GM18517 (cell line): ENCODE results near the gene ZDHHC11.
"Not testable (repeated sequence)": the region's sequence is repeated elsewhere in the genome, so short reads cannot be mapped to it uniquely, and the experiment has no call there.

Experiments used
- ATAC-seq: cut with Tn5 transposase; IDR thresholded peaks from one replicate; pipeline ENCODE4 v1.9.1; 2021; ENCODE audit warnings: mild to moderate bottlenecking, moderate library complexity; ENCODE audit not compliant: unreplicated experiment

ZDHHC11 gene

GRCh38 chr5:816176-816575, 34.6 kb downstream of the ZDHHC11 start:
- no peak for ATAC-seq

- ATAC-seq, result no peak
Observed at GRCh38 chr5:815449-815848, 35.3 kb downstream of the ZDHHC11 start.

- not testable (repeated sequence) for ATAC-seq
Observed at GRCh38 chr5:813575-813974, 37.2 kb downstream of the ZDHHC11 start.

- not testable (repeated sequence) for ATAC-seq
Observed at GRCh38 chr5:811384-811783, 39.4 kb downstream of the ZDHHC11 start.

DNA sequence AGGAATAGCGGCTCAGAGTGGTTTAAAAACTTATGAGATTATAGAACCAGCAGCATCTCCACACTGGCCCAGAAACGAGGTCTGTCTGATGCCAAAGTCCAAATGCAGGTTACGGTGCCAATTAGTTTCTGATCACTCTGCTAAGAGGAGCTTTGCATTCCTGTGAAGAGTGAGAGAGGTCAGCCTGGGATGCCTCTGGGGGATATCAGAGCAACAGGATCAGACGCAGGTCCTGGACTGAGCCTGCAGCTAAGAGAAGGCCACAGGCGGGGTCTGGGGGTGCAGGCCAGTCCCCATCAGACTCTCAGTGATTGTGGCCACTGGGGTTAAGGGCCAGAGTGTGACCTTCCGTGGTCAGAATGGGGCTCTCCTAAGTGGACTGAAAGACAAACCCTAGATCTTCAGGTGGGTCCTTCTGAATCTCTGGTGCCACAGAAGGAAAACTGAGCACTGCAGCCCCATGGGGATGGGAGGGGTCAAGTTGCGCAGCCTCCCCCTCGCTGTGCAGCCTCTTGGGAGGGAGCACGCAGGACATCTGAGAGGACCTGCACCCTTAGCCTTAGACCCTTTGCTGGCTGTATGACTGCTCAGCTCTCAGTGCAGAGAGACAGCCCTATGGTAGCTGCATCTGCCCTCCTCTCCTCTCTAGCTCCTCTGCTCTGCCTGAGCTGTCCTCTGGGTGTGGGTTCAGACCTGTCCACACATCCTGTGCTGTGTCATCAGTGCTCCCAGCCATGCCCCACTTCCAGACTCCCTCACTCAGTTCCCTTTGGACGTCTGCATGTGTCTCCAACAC, 42.9 kb downstream of the ZDHHC11 start:
- not testable (repeated sequence) for ATAC-seq

GRCh38 chr5:801472-801871, 49.3 kb downstream of the ZDHHC11 start:
- no peak for ATAC-seq

- ATAC-seq, result not testable (repeated sequence)
Observed at GRCh38 chr5:801055-801454, 49.7 kb downstream of the ZDHHC11 start.

GRCh38 chr5:798505-799138, 52.2 kb downstream of the ZDHHC11 start:
- ATAC-seq, result not testable (repeated sequence)

GRCh38 chr5:797986-798385, 52.8 kb downstream of the ZDHHC11 start:
- not testable (repeated sequence) for ATAC-seq

DNA sequence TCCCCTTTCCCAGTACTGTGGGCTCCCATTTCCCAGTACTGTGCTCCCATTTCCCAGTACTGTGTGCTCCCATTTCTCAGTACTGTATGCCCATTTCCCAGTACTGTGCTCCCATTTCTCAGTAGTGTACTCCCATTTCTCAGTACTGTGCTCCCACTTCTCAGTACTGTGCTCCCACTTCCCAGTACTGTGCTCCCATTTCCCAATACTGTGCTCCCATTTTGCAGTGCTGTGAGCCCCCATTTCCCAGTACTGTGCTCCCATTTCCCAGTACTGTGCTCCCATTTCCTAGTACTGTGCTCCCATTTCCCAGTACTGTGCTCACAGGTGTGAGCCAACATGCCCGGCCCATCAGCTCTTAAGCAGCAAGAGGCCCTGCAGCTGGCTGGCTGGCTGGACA, 54.9 kb downstream of the ZDHHC11 start:
- not testable (repeated sequence) for ATAC-seq

GRCh38 chr5:794948-795347, 55.8 kb downstream of the ZDHHC11 start:
- ATAC-seq, result not testable (repeated sequence)

GRCh38 chr5:788703-789102, 62.1 kb downstream of the ZDHHC11 start:
- not testable (repeated sequence) for ATAC-seq

GRCh38 chr5:787857-788233, 62.9 kb downstream of the ZDHHC11 start:
- not testable (repeated sequence) for ATAC-seq

- ATAC-seq, result not testable (repeated sequence)
Observed at GRCh38 chr5:787224-787856, 63.4 kb downstream of the ZDHHC11 start.

DNA sequence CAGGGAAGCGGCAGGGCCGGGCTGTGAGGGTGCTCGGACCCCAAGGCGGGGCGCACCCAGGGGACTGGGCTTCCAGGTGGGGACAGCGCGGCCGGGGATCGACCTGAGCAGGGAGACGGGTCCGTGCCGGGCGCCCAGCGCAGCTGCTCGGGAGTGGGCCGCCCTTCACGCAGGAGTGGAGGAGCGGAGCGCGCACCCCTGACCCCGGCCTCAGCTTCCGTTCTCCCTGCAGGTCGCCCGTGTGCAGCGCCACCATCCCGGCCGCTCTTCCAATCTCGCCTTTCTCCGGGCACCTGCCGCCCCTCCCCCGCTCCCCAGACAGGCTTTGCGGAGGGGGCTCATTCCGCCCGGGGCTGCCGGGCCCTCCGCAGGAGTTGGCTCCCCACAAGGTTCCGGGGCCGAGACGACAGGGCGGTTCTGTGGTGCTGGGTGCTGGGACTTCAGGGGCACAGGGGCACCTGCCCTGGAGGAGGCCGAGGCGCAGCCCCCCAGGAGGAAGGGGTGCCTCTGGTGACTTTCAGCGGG, 65.5 kb downstream of the ZDHHC11 start:
- peak; percentile 17 for ATAC-seq

GRCh38 chr5:784428-785177, 66.2 kb downstream of the ZDHHC11 start, which contains the start of gene ZDHHC11B:
Gene ZDHHC11B (minus strand): TSS chr5:784729. CDS start chr5:766919, 17,810 bp downstream.
- peak; percentile 68 for ATAC-seq

GRCh38 chr5:783881-784427, 66.8 kb downstream of the ZDHHC11 start:
- ATAC-seq, result not testable (repeated sequence)

GRCh38 chr5:783049-783802, 67.6 kb downstream of the ZDHHC11 start:
- not testable (repeated sequence) for ATAC-seq

- not testable (repeated sequence) for ATAC-seq
Observed at GRCh38 chr5:782356-782755, 68.4 kb downstream of the ZDHHC11 start.

- ATAC-seq, result not testable (repeated sequence)
Observed at GRCh38 chr5:780571-780970, 70.2 kb downstream of the ZDHHC11 start.
